ENCODE results near the gene DCC. TPM values are rescaled to one million over a fixed set of nuclear protein-coding genes. Genes with fewer than 3 reads are reported as not detected.
A peak's percentile ranks its signal among the peaks of the same experiment; 100 is the strongest.

The DCC gene
- total RNA-seq, 1 experiment from 2014 or later = not detected

GRCh38 chr18:52667463-52668065 lies 327.6 kb downstream of the DCC start:
- Histone ChIP-seq H3K36me3 (ENCODE audit: low read depth, low read length) (no peaks in the 10 kb centered on the region), H3K4me3 (ENCODE audit: low read length) (no peak overlapping the region), H3K4me2 (ENCODE audit: low read length) (no peak overlapping the region), H3K9me2 (replicated peaks; ENCODE audit: low read length) (no peaks in the 10 kb centered on the region), H3K9me3 (ENCODE audit: low read length) (0 out of 2 replicates have a peak, but pooled peaks cover 3% of the 10 kb centered on the region), H3K9ac (ENCODE audit: low read length) (no peak overlapping the region), H3K79me2 (ENCODE audit: low read length) (no peaks in the 10 kb centered on the region), H3K27me3 (ENCODE audit: low read length) (peaks cover 5% of the 10 kb centered on the region; the same call in 1 of the 2 replicates), H4K20me1 (ENCODE audit: low read length) (no peaks in the 10 kb centered on the region), H3F3A (ENCODE audit: low read length, unreplicated experiment) (no peaks in the 10 kb centered on the region), H2AFZ (ENCODE audit: low read length) (no peak overlapping the region), H3K4me1 (ENCODE audit: insufficient read depth, low read length) (no peaks in the 10 kb centered on the region), H3K27ac (ENCODE audit: low read length) (no peak overlapping the region)
- no peak for ATAC-seq
- no peak for TF ChIP-seq EZH2phosphoT487 (IDR thresholded peaks at IDR 0.05; ENCODE audit: borderline replicate concordance, low read length)
- no TSS peak for BruUV-seq (replicated peaks)
- CTCF ChIA-PET = no interaction called here
- intact Hi-C loops (cut with micrococcal nuclease) = no loop called here
- POLR2A ChIA-PET (ENCODE audit: unreplicated experiment) = no interaction called here
- no peak for DNase-seq

- Histone ChIP-seq H3F3A (ENCODE audit: low read length, unreplicated experiment) (no peaks in the 10 kb centered on the region), H3K9me3 (ENCODE audit: low read length) (0 out of 2 replicates have a peak, but pooled peaks cover 3% of the 10 kb centered on the region), H3K27ac (ENCODE audit: low read length) (no peak overlapping the region), H4K20me1 (ENCODE audit: low read length) (no peaks in the 10 kb centered on the region), H2AFZ (ENCODE audit: low read length) (no peak overlapping the region), H3K9ac (ENCODE audit: low read length) (no peak overlapping the region), H3K4me2 (ENCODE audit: low read length) (no peak overlapping the region), H3K27me3 (ENCODE audit: low read length) (no peaks in the 10 kb centered on the region), H3K36me3 (ENCODE audit: low read depth, low read length) (no peaks in the 10 kb centered on the region), H3K4me1 (ENCODE audit: insufficient read depth, low read length) (no peaks in the 10 kb centered on the region), H3K9me2 (replicated peaks; ENCODE audit: low read length) (no peaks in the 10 kb centered on the region), H3K4me3 (ENCODE audit: low read length) (no peak overlapping the region), H3K79me2 (ENCODE audit: low read length) (no peaks in the 10 kb centered on the region)
- BruUV-seq (replicated peaks) = no TSS peak
- CTCF ChIA-PET = interaction anchor here (0.6 kb wide), 1 partner anchor 1282 kb away, joined by 4 read pairs; no protein-coding TSS in a partner anchor
- ATAC-seq (no peak), DNase-seq (peak; percentile 26)
- POLR2A ChIA-PET (ENCODE audit: unreplicated experiment) = no interaction called here
- TF ChIP-seq EZH2phosphoT487 (IDR thresholded peaks at IDR 0.05; ENCODE audit: borderline replicate concordance, low read length) (no peak), EZH2 (IDR thresholded peaks at IDR 0.05; ENCODE audit: low read length, unreplicated experiment) (no peak), CTCF (conservative IDR thresholded peaks at IDR 0.05; ENCODE audit: low read depth, low read length) (peak; percentile 54)
- intact Hi-C loops (cut with micrococcal nuclease) = no loop called here
These were observed 330.9 kb downstream of the DCC start for GRCh38 chr18:52670896-52671295.

- intact Hi-C loops (cut with micrococcal nuclease) = no loop called here
- ChIA-PET POLR2A (ENCODE audit: unreplicated experiment) (no interaction called here), CTCF (no interaction called here)
- Histone ChIP-seq H3K9me2 (replicated peaks; ENCODE audit: low read length) (no peaks in the 10 kb centered on the region), H3K4me3 (ENCODE audit: low read length) (no peak overlapping the region), H3K9me3 (ENCODE audit: low read length) (no peaks in the 10 kb centered on the region), H2AFZ (ENCODE audit: low read length) (no peak overlapping the region), H4K20me1 (ENCODE audit: low read length) (no peaks in the 10 kb centered on the region), H3F3A (ENCODE audit: low read length, unreplicated experiment) (no peaks in the 10 kb centered on the region), H3K27me3 (ENCODE audit: low read length) (0 out of 2 replicates have a peak, but pooled peaks cover 8% of the 10 kb centered on the region), H3K9ac (ENCODE audit: low read length) (no peak overlapping the region), H3K4me2 (ENCODE audit: low read length) (no peak overlapping the region), H3K36me3 (ENCODE audit: low read depth, low read length) (no peaks in the 10 kb centered on the region), H3K27ac (ENCODE audit: low read length) (no peak overlapping the region), H3K4me1 (ENCODE audit: insufficient read depth, low read length) (no peaks in the 10 kb centered on the region), H3K79me2 (ENCODE audit: low read length) (no peaks in the 10 kb centered on the region)
- ATAC-seq = no peak
- no peak for TF ChIP-seq CTCF (conservative IDR thresholded peaks at IDR 0.05; ENCODE audit: low read depth, low read length)
- TF ChIP-seq EZH2phosphoT487 (IDR thresholded peaks at IDR 0.05; ENCODE audit: borderline replicate concordance, low read length) = no peak
- no peak for TF ChIP-seq EZH2 (IDR thresholded peaks at IDR 0.05; ENCODE audit: low read length, unreplicated experiment)
- no peak for DNase-seq
- no TSS peak for BruUV-seq (replicated peaks)
These were observed 338.0 kb downstream of the DCC start for GRCh38 chr18:52678034-52678433.

Measured in PC-3 (cell line).